OCI-LY7 (cell line): ENCODE data around the gene RSU1. TPM values are rescaled to one million over a fixed set of nuclear protein-coding genes. Genes with fewer than 3 reads are reported as not detected.
"Not testable (repeated sequence)": the region's sequence is repeated elsewhere in the genome, so short reads cannot be mapped to it uniquely, and the experiment has no call there.

Experiments used
- BruUV-seq: library from RNA; stranded (reverse); fragments of 400-500 nt; replicated peaks from 2 replicates; lab custom pipeline; 2021; lab: Mats Ljungman, UMichigan
- CTCF ChIA-PET: fragments of 300-600 bp; sonication (Branson Sonifier 250); formaldehyde crosslinking; loops from one replicate; lab custom pipeline; 2022; ENCODE audit warnings: antibody characterized with exemption; ENCODE audit not compliant: unreplicated experiment; lab: Charles Lee
- POLR2A ChIA-PET: fragments of 300-600 bp; sonication (Branson Sonifier 250); formaldehyde crosslinking; loops from one replicate; lab custom pipeline; 2022; ENCODE audit warnings: antibody characterized with exemption; lab: Charles Lee
- DNase-seq: peaks from one replicate; pipeline ENCODE4 v3.0.0-alpha.2; 2015; ENCODE audit warnings: low spot score
- H2AFZ ChIP-seq: fragments of 200-600 bp; sonication (generic), shearing (Covaris generic); 2 replicates; pipeline ENCODE4 v1.6.1; 2014; ENCODE audit warnings: mild to moderate bottlenecking, antibody characterized with exemption, low read length, moderate library complexity
- H3K27ac ChIP-seq: fragments of 200-600 bp; sonication (generic); 2 replicates; pipeline ENCODE4 v1.5.1; 2014; ENCODE audit warnings: mixed run types, low read depth, mild to moderate bottlenecking, moderate library complexity, low read length, inconsistent platforms; ENCODE audit not compliant: poor library complexity, severe bottlenecking
- H3K36me3 ChIP-seq: fragments of 200-600 bp; sonication (generic); 2 replicates; pipeline ENCODE4 v1.6.1; 2014; ENCODE audit warnings: mild to moderate bottlenecking, antibody characterized with exemption, low read length, moderate library complexity, mixed read lengths; ENCODE audit not compliant: insufficient read depth
- H3K4me1 ChIP-seq: fragments of 200-600 bp; sonication (generic); 2 replicates; pipeline ENCODE4 v1.5.1; 2014; ENCODE audit warnings: mild to moderate bottlenecking, low read length; ENCODE audit not compliant: insufficient read depth, poor library complexity, severe bottlenecking
- H3K4me2 ChIP-seq: fragments of 200-600 bp; sonication (generic); 2 replicates; pipeline ENCODE4 v1.6.1; 2014; ENCODE audit warnings: mild to moderate bottlenecking, low read length
- H3K4me3 ChIP-seq: fragments of 200-600 bp; sonication (generic); 2 replicates; pipeline ENCODE4 v1.5.1; 2014; ENCODE audit warnings: mild to moderate bottlenecking, low read depth, low read length; ENCODE audit not compliant: poor library complexity, severe bottlenecking
- H3K79me2 ChIP-seq: fragments of 200-600 bp; sonication (generic); 2 replicates; pipeline ENCODE4 v1.6.1; 2016; ENCODE audit warnings: low read depth, mild to moderate bottlenecking, low read length, moderate library complexity, mixed read lengths; ENCODE audit not compliant: insufficient read depth
- H3K9me2 ChIP-seq: fragments of 200-600 bp; sonication (generic); 2 replicates; pipeline ENCODE4 v1.6.1; 2016; ENCODE audit warnings: mild to moderate bottlenecking, low read length, mixed read lengths; ENCODE audit not compliant: insufficient read depth
- H3K9me3 ChIP-seq: fragments of 200-600 bp; sonication (generic); 2 replicates; pipeline ENCODE4 v1.6.1; 2014; ENCODE audit warnings: mild to moderate bottlenecking, mixed run types, low read length, mixed read lengths
- H4K20me1 ChIP-seq: fragments of 200-600 bp; sonication (generic); 2 replicates; pipeline ENCODE4 v1.6.1; 2014; ENCODE audit warnings: mild to moderate bottlenecking, antibody characterized with exemption, low read length, moderate library complexity, mixed read lengths; ENCODE audit not compliant: insufficient read depth
- EZH2phosphoT487 ChIP-seq: fragments of 200-600 bp; sonication (generic); IDR thresholded peaks from 2 replicates; pipeline ENCODE4 v1.6.1; 2018; ENCODE audit warnings: low read depth, borderline replicate concordance, mild to moderate bottlenecking, mixed run types, antibody characterized with exemption, low read length, moderate library complexity, mixed read lengths
- intact Hi-C: fragments of 100-400 bp; cut with micrococcal nuclease; formaldehyde crosslinking; loops from one replicate; pipeline ENCODE4 v1.10.0; 2022; ENCODE audit not compliant: unreplicated experiment
- total RNA-seq, 2 experiments: library from RNA; depleted of rRNA in 1 of 2; stranded (reverse); fragments of >200 nt in 1 of 2; shearing (Covaris generic) in 1 of 2; gene quantifications; 2 replicates each; pipeline ENCODE4 v1.2.3, GENCODE V29; 2014 to 2022
- TF ChIP-seq, protein P1 (sequence below): fragments of 200-600 bp; sonication (generic); conservative IDR thresholded peaks from 2 replicates; pipeline ENCODE4 v1.5.1; 2014; ENCODE audit warnings: mild to moderate bottlenecking, antibody characterized with exemption, low read length, moderate library complexity, mixed read lengths

Gene RSU1
- total RNA-seq, 2 experiments from 2014 or later, result 25.3 to 31.1 TPM

DNA sequence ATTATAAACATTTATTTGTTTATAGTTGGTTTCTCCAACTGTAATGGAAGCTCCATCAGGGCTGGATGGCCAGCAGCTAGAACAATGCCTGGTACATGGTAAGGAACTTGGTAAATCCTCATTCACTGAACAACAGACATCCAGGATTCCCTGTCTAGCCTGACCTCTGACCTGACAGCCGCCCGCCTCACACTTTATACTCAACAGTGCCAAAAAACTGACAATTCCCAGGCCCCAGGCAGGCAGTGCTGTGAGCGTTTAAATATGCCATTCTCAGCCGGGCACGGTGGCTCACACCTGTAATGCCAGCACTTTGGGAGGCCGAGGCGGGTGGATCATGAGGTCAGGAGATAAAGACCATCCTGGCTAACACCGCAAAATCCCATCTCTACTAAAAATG, 55.9 kb downstream of the RSU1 start:
- Histone ChIP-seq H3K4me1 (no peaks in the 10 kb centered on the region), H3K9me3 (no peaks in the 10 kb centered on the region), H2AFZ (no peak overlapping the region), H3K9me2 (no peaks in the 10 kb centered on the region), H3K4me2 (no peak overlapping the region), H3K36me3 (no peaks in the 10 kb centered on the region), H3K4me3 (no peak overlapping the region), H3K79me2 (no peaks in the 10 kb centered on the region), H4K20me1 (no peaks in the 10 kb centered on the region), H3K27ac (no peak overlapping the region)
- no TSS peak for BruUV-seq
- no peak for TF ChIP-seq EZH2phosphoT487
- TF ChIP-seq, protein P1, sequence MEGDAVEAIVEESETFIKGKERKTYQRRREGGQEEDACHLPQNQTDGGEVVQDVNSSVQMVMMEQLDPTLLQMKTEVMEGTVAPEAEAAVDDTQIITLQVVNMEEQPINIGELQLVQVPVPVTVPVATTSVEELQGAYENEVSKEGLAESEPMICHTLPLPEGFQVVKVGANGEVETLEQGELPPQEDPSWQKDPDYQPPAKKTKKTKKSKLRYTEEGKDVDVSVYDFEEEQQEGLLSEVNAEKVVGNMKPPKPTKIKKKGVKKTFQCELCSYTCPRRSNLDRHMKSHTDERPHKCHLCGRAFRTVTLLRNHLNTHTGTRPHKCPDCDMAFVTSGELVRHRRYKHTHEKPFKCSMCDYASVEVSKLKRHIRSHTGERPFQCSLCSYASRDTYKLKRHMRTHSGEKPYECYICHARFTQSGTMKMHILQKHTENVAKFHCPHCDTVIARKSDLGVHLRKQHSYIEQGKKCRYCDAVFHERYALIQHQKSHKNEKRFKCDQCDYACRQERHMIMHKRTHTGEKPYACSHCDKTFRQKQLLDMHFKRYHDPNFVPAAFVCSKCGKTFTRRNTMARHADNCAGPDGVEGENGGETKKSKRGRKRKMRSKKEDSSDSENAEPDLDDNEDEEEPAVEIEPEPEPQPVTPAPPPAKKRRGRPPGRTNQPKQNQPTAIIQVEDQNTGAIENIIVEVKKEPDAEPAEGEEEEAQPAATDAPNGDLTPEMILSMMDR, result no peak
- no peak for DNase-seq
- ChIA-PET CTCF (no interaction called here), POLR2A (interaction anchor here (1.1 to 1.2 kb wide), 2 partner anchors 11 to 29 kb away, joined by 3 to 4 read pairs; no protein-coding TSS in a partner anchor)
- intact Hi-C loops, result no loop called here

DNA sequence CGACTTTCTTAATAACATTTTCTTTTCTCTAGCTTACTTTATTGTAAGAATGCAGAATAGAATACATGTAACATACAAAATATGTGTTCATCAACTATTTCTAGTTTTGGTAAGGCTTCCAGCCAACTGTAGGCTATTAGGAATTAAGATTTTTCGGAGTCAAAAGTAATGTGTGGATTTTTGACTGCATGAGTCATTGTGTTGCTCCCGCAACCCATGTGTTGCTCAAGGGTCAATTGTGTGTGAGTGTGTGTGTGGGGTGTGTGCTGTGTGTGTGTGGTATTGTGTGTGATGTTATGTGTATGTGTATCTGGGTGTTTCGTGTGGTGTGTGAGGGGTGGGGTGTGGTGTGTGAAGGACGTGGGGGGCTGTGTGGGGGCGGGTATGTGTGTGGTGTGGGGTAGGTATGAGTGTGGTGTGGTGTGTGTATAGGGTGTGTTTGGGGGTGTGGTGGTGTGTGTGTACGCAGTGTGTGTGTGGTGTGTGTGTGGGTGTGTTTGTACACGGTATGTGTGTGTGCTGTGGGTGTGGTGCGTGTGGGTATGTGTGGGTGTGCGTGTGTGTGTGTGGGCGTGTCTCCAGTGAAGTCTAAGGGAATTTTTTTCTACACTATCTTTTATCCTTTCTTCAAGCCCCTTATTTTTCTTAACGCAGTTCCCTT, 60.5 kb downstream of the RSU1 start:
- no peak for DNase-seq
- Histone ChIP-seq H3K27ac (no peak overlapping the region), H3K4me1 (no peaks in the 10 kb centered on the region), H3K9me2 (no peaks in the 10 kb centered on the region), H3K4me3 (no peak overlapping the region), H3K4me2 (no peak overlapping the region), H3K36me3 (peaks cover 6% of the 10 kb centered on the region), H2AFZ (no peak overlapping the region), H3K9me3 (no peaks in the 10 kb centered on the region), H4K20me1 (no peaks in the 10 kb centered on the region), H3K79me2 (no peaks in the 10 kb centered on the region)
- intact Hi-C loops, result no loop called here
- ChIA-PET CTCF (no interaction called here), POLR2A (no interaction called here)
- TF ChIP-seq EZH2phosphoT487, result no peak
- no TSS peak for BruUV-seq

DNA sequence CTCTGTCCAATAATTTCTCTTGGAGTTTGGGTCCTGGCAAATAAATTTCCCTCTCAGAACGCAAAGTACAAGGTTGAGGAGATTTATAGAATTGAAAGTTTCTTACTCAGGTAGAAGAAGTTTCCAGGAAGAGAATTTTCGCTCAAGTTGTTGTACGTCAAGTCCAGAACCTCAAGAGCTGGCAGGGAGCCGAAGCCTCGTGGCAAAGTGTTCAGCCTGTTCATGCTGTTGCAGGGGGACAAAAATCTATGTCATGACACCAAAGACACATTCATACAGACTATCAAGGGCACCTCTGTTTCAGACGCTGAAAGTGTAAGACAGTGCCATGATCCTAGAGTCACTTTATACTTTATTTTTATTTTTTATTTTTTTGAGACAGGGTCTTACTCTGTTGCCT, 62.5 kb downstream of the RSU1 start:
- no peak overlapping the region for H3K4me2 ChIP-seq
- no peaks in the 10 kb centered on the region for H3K9me2 ChIP-seq
- H3K36me3 ChIP-seq, result peaks cover 14% of the 10 kb centered on the region
- DNase-seq, result no peak
- no TSS peak for BruUV-seq
- ChIA-PET POLR2A (no interaction called here), CTCF (no interaction called here)
- no peaks in the 10 kb centered on the region for H3K79me2 ChIP-seq
- no peaks in the 10 kb centered on the region for H3K4me1 ChIP-seq
- no peaks in the 10 kb centered on the region for H4K20me1 ChIP-seq
- no peak for TF ChIP-seq EZH2phosphoT487
- TF ChIP-seq, protein P1, result no peak
- intact Hi-C loops, result no loop called here
- no peak overlapping the region for H3K27ac ChIP-seq
- H2AFZ ChIP-seq, result no peak overlapping the region
- H3K4me3 ChIP-seq, result no peak overlapping the region
- no peaks in the 10 kb centered on the region for H3K9me3 ChIP-seq

DNA sequence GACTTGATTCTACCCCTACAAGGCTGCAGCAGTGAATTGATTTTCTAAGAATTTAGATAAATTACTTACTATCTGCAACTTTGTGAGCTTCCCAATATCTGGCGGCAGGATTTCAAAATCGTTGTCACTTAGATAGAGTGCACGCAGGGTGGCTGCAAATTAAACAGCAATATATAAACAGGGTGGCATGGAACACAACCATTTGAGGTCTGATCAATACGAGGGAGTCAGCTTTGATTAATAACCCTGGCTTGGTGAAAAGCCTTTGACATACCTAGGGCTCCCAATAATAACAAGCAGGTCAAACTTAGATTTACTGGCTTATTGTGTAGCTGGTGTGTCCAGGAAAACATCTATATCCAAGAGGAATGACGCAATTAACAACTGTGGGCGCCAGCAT, 64.4 kb downstream of the RSU1 start:
- H3K27ac ChIP-seq, H2AFZ ChIP-seq, intact Hi-C loops, H4K20me1 ChIP-seq, BruUV-seq, H3K9me3 ChIP-seq, DNase-seq, CTCF ChIA-PET, H3K79me2 ChIP-seq, H3K4me1 ChIP-seq, H3K4me3 ChIP-seq, H3K9me2 ChIP-seq, H3K4me2 ChIP-seq: not testable (repeated sequence)
- H3K36me3 ChIP-seq, result peaks cover 14% of the 10 kb centered on the region
- POLR2A ChIA-PET, result interaction anchor here (0.5 to 1.2 kb wide), 3 partner anchors 12 to 617 kb away, joined by 3 to 4 read pairs (median 3); no protein-coding TSS in a partner anchor
